BLaER1 treated with 17β-estradiol and CSF1 and Interleukin-3, amounts not matched to agents 10 nM and 100 nM (cell line): Measurements from ENCODE around the gene TP53BP2.

Experiments used
- H3K27ac ChIP-seq, 11 experiments: shearing (Covaris generic); formaldehyde crosslinking; 2 replicates each; pipeline ENCODE4 v1.8.1; 2022
- H3K27me3 ChIP-seq, 11 experiments: shearing (Covaris generic); formaldehyde crosslinking; 2 replicates each; pipeline ENCODE4 v1.8.1; 2022
- H3K36me3 ChIP-seq, 11 experiments: shearing (Covaris generic); formaldehyde crosslinking; 2 replicates each; pipeline ENCODE4 v1.8.1; 2022
- H3K4me1 ChIP-seq, 10 experiments: shearing (Covaris generic); formaldehyde crosslinking; 2 replicates each; pipeline ENCODE4 v1.8.1; 2022
- H3K4me2 ChIP-seq, 11 experiments: shearing (Covaris generic); formaldehyde crosslinking; 2 replicates each; pipeline ENCODE4 v1.8.1; 2022
- H3K4me3 ChIP-seq, 10 experiments: shearing (Covaris generic); formaldehyde crosslinking; 2 replicates each; pipeline ENCODE4 v1.8.1; 2022
- H3K9ac ChIP-seq, 11 experiments: shearing (Covaris generic); formaldehyde crosslinking; 2 replicates each; pipeline ENCODE4 v1.8.1; 2022
- H3K9me3 ChIP-seq, 11 experiments: shearing (Covaris generic); formaldehyde crosslinking; replicated peaks in 1 of 11; 2 replicates each; pipeline ENCODE4 v1.8.1; 2022
- H4K20me1 ChIP-seq, 11 experiments: shearing (Covaris generic); formaldehyde crosslinking; 2 replicates each; pipeline ENCODE4 v1.8.1; 2022
- Cebpa-rat ChIP-seq, 11 experiments: shearing (Covaris generic); IDR thresholded peaks; 2 replicates each; pipeline ENCODE4 v1.8.1; 2022

TP53BP2 gene

GRCh38 chr1:223860051-223860622 lies 14.4 kb upstream of the TP53BP2 start:
- TF ChIP-seq Cebpa-rat (IDR thresholded peaks at IDR 0.05) = no peak
- Histone ChIP-seq H3K9me3 (peaks cover 0 to 8% (median 0%) of the 10 kb centered on the region in 11 experiments; a peak in 4 of 22 replicates), H3K27ac (no peak overlapping the region), H3K4me2 (no peak overlapping the region), H3K36me3 (no peaks in the 10 kb centered on the region), H3K27me3 (no peaks in the 10 kb centered on the region), H3K4me1 (no peaks in the 10 kb centered on the region), H3K4me3 (no peak overlapping the region), H3K9ac (no peak overlapping the region), H4K20me1 (no peaks in the 10 kb centered on the region)

DNA sequence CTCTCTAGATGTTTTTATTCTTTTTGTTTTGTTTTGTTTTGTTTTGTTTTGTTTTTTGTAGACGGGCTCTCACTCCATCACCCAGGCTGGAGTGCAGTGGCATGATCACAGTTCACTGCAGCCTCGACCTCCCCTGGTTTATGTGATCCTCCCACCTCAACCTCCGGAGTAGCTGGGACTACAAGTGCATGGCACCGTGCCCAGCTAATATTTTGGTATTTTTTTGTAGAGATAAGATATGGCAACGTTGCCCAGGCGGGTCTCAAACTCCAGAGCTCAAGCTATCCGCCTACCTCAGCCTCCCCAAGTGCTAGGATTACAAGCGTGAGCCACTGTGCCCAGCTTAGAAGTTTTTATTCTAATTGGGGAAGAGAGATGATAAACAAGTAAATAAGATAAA lies 13.3 kb upstream of the TP53BP2 start:
- no peak overlapping the region for H3K4me2 ChIP-seq
- H3K36me3 ChIP-seq = no peaks in the 10 kb centered on the region
- H3K27me3 ChIP-seq = no peaks in the 10 kb centered on the region
- H4K20me1 ChIP-seq = no peaks in the 10 kb centered on the region
- TF ChIP-seq Cebpa-rat (IDR thresholded peaks at IDR 0.05) = no peak
- no peaks in the 10 kb centered on the region for H3K9me3 ChIP-seq
- no peaks in the 10 kb centered on the region for H3K4me1 ChIP-seq
- H3K9ac ChIP-seq = no peak overlapping the region
- no peak overlapping the region for H3K4me3 ChIP-seq
- no peak overlapping the region for H3K27ac ChIP-seq

DNA sequence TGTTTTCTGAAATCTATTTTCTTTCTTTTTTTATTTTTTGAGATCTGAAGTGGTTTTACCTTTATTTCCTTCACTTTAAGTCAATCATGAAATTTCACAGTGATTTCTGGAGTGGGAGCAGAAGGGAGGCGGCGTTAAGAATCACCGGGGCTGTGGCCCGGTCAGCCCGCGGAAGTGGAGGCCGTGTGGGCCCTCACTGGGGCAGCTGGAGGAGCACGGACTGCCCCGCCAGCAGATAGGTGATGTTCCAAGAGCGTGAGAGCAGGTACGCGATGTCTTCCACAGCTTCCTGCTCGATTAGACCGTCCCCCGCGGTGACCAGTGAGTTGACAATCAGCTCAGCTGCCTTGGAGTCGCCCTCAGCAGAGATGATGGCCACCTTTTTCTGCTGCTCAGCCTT lies 10.6 kb upstream of the TP53BP2 start:
- H3K9me3 ChIP-seq = no peaks in the 10 kb centered on the region
- no peak overlapping the region for H3K4me3 ChIP-seq
- no peak for TF ChIP-seq Cebpa-rat (IDR thresholded peaks at IDR 0.05)
- no peaks in the 10 kb centered on the region for H3K4me1 ChIP-seq
- no peaks in the 10 kb centered on the region for H3K27me3 ChIP-seq
- H4K20me1 ChIP-seq = no peaks in the 10 kb centered on the region
- H3K9ac ChIP-seq = no peak overlapping the region
- no peak overlapping the region for H3K27ac ChIP-seq
- no peaks in the 10 kb centered on the region for H3K36me3 ChIP-seq
- H3K4me2 ChIP-seq = no peak overlapping the region

GRCh38 chr1:223853748-223854147 lies 8.0 kb upstream of the TP53BP2 start:
- no peak overlapping the region for H3K4me3 ChIP-seq
- no peaks in the 10 kb centered on the region for H4K20me1 ChIP-seq
- no peaks in the 10 kb centered on the region for H3K36me3 ChIP-seq
- no peaks in the 10 kb centered on the region for H3K27me3 ChIP-seq
- no peak for TF ChIP-seq Cebpa-rat (IDR thresholded peaks at IDR 0.05)
- H3K27ac ChIP-seq = no peak overlapping the region
- H3K9ac ChIP-seq = no peak overlapping the region
- H3K9me3 ChIP-seq = peaks cover 0 to 1% (median 0%) of the 10 kb centered on the region in 11 experiments; a peak in 3 of 22 replicates
- no peaks in the 10 kb centered on the region for H3K4me1 ChIP-seq
- H3K4me2 ChIP-seq = no peak overlapping the region

DNA sequence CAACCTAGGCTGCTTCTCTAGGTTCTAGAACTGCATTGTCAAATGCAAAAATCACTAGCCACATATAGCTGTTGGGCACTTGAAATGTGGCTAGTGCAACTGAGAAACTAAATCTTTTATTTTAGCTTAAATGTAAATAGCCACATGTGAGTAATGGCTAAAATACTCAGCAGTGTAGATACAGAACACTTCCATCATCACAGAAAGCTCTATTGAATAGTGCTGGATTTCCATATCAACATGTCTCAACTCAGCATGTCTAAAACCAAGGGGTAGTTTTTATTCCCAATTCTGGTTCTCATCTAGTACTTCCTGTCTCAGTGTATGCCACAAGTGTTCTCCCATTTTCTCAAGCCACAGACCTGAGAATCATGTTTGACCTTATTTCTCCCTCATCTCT lies 7.5 kb upstream of the TP53BP2 start:
- Histone ChIP-seq H3K4me3 (no peak overlapping the region), H3K27me3 (no peaks in the 10 kb centered on the region), H3K4me1 (no peaks in the 10 kb centered on the region), H3K36me3 (no peaks in the 10 kb centered on the region), H3K27ac (no peak overlapping the region), H4K20me1 (no peaks in the 10 kb centered on the region), H3K9me3 (peaks cover 0 to 5% (median 0%) of the 10 kb centered on the region in 11 experiments; a peak in 3 of 22 replicates), H3K4me2 (no peak overlapping the region), H3K9ac (no peak overlapping the region)
- no peak for TF ChIP-seq Cebpa-rat (IDR thresholded peaks at IDR 0.05)

DNA sequence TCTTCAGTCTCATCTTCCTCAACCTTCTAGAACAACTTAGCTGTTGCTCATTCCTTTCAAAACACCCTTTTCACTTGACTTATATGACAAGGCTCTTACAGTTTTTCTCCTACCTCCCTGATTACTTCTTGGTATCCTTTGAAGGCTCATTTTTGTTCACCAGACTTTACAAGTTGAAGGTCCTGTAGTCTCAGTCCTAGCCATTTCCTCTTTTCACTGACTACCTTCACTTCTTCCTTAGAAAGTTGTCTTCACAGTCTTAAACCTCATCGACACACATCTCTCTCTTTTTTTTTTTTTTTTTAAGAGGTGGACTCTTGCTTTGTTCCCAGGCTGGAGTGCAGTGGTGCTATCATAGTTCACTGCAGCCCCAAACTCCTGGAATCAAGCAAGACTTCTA lies 6.6 kb upstream of the TP53BP2 start:
- H4K20me1 ChIP-seq = no peaks in the 10 kb centered on the region
- no peak overlapping the region for H3K27ac ChIP-seq
- no peak for TF ChIP-seq Cebpa-rat (IDR thresholded peaks at IDR 0.05)

DNA sequence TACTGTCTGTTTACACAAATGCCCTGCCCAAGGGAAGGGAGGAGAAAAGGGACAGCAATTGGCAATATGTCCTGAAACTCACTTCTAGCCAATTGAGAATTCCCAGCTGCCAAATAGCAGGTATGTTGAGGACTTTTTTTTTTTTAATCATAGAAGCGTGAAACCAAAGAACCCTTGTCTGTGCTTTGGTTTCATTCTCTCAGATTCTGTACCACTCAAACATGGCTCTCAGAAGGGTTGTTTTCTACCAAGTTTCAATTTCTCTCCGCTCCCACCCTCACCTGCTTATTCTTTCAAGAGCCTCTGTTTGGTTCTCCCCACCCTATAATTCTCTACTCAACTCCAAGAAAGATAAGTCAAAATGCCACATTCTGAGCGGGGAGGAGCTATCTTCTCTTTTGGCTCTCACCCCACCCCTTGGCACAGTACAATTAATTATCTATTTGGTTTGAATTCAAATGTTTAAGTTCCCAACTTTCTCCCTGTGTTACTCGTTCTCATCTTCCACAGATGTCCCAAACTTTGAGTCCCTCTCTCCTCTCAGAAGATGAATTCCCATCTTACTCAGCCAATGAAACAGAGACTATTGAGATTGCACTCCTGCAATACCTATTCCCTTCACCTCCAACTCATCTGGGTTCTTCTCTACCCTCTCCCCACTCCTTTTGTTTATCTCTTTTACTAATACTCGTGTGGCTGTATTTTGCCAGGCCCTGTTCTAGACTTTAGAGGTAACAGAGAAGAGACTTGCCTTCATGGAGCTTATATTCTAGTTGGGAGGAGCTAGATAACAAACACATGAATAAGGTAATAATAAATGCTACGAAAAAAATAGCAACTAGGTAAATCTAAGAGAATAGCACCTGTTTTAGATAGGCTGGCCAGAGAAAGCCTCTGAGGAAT lies 3.9 kb upstream of the TP53BP2 start:
- H3K27ac ChIP-seq = no peak overlapping the region
- no peak for TF ChIP-seq Cebpa-rat (IDR thresholded peaks at IDR 0.05)
- H3K4me2 ChIP-seq = no peak overlapping the region
- H3K9me3 ChIP-seq = peaks cover 0 to 5% (median 0%) of the 10 kb centered on the region in 11 experiments; a peak in 3 of 22 replicates
- H3K4me3 ChIP-seq = no peak overlapping the region
- no peaks in the 10 kb centered on the region for H3K27me3 ChIP-seq
- peaks cover 0 to 6% (median 3%) of the 10 kb centered on the region in 11 experiments; a peak in 15 of 22 replicates for H4K20me1 ChIP-seq
- H3K36me3 ChIP-seq = no peaks in the 10 kb centered on the region
- peaks cover 8 to 13% (median 10%) of the 10 kb centered on the region in 10 experiments; a peak in 17 of 20 replicates for H3K4me1 ChIP-seq
- H3K9ac ChIP-seq = no peak overlapping the region

More for the DNA sequence above, 6.6 kb upstream of the TP53BP2 start:
- H3K36me3 ChIP-seq = no peaks in the 10 kb centered on the region
- no peak overlapping the region for H3K9ac ChIP-seq
- H3K4me1 ChIP-seq = peaks cover 0 to 5% (median under 1%) of the 10 kb centered on the region in 10 experiments; a peak in 9 of 20 replicates
- no peak overlapping the region for H3K4me2 ChIP-seq
- H3K27me3 ChIP-seq = no peaks in the 10 kb centered on the region
- H3K4me3 ChIP-seq = no peak overlapping the region
- H3K9me3 ChIP-seq = peaks cover 0 to 5% (median 0%) of the 10 kb centered on the region in 11 experiments; a peak in 3 of 22 replicates

- Histone ChIP-seq H3K27me3 (no peaks in the 10 kb centered on the region), H3K4me1 (peaks cover 14 to 23% (median 18%) of the 10 kb centered on the region in 10 experiments), H3K9ac (no peak overlapping the region), H3K4me3 (no peak overlapping the region), H3K27ac (no peak overlapping the region), H3K9me3 (peaks cover 0 to 5% (median 0%) of the 10 kb centered on the region in 11 experiments; a peak in 3 of 22 replicates), H3K36me3 (no peaks in the 10 kb centered on the region), H3K4me2 (no peak overlapping the region), H4K20me1 (peaks cover 6 to 17% (median 13%) of the 10 kb centered on the region in 11 experiments; a peak in 16 of 22 replicates)
- TF ChIP-seq Cebpa-rat (IDR thresholded peaks at IDR 0.05) = no peak
These were observed 2.8 kb upstream of the TP53BP2 start for GRCh38 chr1:223848536-223848935.

GRCh38 chr1:223847781-223848345 lies 2.1 kb upstream of the TP53BP2 start:
- TF ChIP-seq Cebpa-rat (IDR thresholded peaks at IDR 0.05) = no peak
- Histone ChIP-seq H3K4me1 (peaks cover 18 to 30% (median 24%) of the 10 kb centered on the region in 10 experiments), H3K27me3 (no peaks in the 10 kb centered on the region), H3K36me3 (no peaks in the 10 kb centered on the region), H3K4me2 (no peak overlapping the region), H3K4me3 (no peak overlapping the region), H3K9ac (no peak overlapping the region), H3K9me3 (peaks cover 0 to 5% (median 0%) of the 10 kb centered on the region in 11 experiments; a peak in 3 of 22 replicates), H3K27ac (no peak overlapping the region), H4K20me1 (peaks cover 12 to 24% (median 20%) of the 10 kb centered on the region in 11 experiments; a peak in 18 of 22 replicates)
